ES-I3 (cell line): ENCODE measurements around the gene FSIP2.

Experiments used
- H3K36me3 ChIP-seq: 2 replicates; pipeline ENCODE4 v1.6.1; 2013; ENCODE audit warnings: mild to moderate bottlenecking, low read length, control low read depth, moderate library complexity; ENCODE audit not compliant: insufficient read depth
- H3K4me1 ChIP-seq: 2 replicates; pipeline ENCODE4 v1.6.1; 2013; ENCODE audit warnings: mild to moderate bottlenecking, control low read depth, low read length; ENCODE audit not compliant: insufficient read depth
- H3K9ac ChIP-seq: 2 replicates; pipeline ENCODE4 v1.6.1; 2013; ENCODE audit warnings: low read depth, mild to moderate bottlenecking, low read length, moderate library complexity
- H3K9me3 ChIP-seq: 2 replicates; pipeline ENCODE4 v1.6.1; 2013; ENCODE audit warnings: mild to moderate bottlenecking, low read length, moderate library complexity; ENCODE audit not compliant: control insufficient read depth, insufficient read depth

Gene FSIP2

DNA sequence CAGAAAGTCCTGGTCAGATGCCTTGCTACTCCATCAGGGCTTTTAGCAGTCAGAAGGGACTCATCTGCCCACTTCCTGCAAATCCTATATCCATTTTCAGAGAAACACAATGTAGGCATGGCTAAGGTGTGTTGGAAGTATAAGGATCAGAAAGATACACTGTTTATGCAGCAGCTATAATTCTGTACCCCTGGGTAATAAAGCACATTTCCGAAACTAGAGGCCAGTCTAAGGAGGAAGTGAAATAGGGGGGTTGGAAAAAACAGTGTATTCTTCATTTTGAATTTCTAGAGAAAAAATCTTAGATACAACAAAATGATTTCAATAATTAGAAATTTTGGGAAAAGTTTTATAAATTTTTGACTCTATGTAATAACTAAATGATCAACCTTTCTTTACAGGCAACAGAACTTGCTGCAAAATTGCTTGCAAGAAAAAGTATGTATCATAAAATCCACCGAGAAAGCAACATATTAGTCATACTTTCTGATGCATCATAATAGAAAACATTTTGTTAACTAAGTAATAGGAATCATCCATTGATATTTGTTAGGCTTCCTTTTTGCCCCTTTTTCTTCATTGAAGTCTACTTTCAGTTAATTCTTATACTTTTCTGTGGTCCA is 47.4 kb downstream of the FSIP2 start:
- Histone ChIP-seq H3K9ac (no peak overlapping the region), H3K4me1 (no peaks in the 10 kb centered on the region), H3K36me3 (no peaks in the 10 kb centered on the region), H3K9me3 (no peaks in the 10 kb centered on the region)

DNA sequence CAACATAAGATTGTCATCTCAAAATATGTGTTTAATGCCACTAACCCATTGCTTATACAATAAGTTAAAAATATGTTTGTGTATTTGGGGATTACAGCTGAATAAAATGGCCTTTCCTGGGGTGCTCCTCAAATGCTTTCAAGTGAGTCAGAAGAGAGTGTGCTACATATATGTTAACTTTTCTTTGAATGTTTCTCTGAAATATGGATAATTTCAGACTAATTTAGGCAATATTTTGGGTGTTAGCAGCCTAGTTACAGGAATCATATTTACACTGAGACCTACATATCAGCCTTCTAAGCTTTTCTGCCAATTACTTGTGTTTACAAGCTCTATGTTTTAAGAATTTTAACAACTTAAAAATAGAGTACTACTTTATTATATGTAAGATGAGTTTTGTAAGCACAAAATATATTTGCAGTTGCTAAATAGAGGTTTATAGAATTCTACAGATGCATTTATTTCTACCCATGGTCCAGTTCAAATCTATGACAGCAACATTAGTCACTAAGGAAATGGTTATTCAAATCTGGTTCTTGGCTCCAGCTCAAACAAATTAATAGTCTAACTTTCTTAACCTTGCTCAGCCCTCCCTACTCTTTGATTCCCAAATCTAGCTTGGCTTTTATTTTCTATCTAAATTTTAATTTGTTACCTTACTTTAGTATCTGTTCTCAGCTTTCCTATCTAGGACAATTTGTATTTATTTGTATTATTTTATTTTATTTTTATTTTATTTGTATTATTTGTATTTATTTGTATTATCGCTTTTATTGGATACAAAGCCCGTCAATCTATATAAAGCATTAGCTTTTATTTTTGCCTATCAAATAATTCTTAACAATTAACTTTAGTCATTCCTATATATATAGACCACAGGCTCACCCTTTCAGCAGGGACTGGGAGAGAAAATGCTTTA is 48.9 kb downstream of the FSIP2 start:
- no peaks in the 10 kb centered on the region for H3K4me1 ChIP-seq
- no peaks in the 10 kb centered on the region; the same call in 1 of the 2 replicates for H3K9me3 ChIP-seq
- H3K36me3 ChIP-seq = no peaks in the 10 kb centered on the region
- H3K9ac ChIP-seq = no peak overlapping the region

DNA sequence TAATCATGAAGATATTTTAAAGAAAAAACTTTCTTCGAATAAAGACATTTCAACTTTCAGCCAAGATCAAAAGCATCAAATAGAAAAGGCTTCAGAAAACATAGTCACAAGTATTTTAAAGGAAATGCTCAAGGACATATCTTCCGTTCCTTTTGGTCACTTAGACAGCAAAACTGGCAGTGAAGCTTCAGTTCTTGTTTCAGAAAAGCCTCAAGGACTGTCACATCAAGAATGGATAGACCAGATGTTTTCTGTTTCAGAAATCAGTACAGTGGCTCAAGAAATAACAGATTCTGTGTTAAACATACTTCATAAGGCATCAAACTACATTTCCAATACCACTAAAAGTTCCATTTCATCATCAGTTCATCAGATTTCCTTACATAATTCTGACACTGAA is 51.8 kb downstream of the FSIP2 start:
- H3K36me3 ChIP-seq = no peaks in the 10 kb centered on the region
- H3K4me1 ChIP-seq = no peaks in the 10 kb centered on the region
- no peak overlapping the region for H3K9ac ChIP-seq
- H3K9me3 ChIP-seq = no peaks in the 10 kb centered on the region; the same call in 1 of the 2 replicates

DNA sequence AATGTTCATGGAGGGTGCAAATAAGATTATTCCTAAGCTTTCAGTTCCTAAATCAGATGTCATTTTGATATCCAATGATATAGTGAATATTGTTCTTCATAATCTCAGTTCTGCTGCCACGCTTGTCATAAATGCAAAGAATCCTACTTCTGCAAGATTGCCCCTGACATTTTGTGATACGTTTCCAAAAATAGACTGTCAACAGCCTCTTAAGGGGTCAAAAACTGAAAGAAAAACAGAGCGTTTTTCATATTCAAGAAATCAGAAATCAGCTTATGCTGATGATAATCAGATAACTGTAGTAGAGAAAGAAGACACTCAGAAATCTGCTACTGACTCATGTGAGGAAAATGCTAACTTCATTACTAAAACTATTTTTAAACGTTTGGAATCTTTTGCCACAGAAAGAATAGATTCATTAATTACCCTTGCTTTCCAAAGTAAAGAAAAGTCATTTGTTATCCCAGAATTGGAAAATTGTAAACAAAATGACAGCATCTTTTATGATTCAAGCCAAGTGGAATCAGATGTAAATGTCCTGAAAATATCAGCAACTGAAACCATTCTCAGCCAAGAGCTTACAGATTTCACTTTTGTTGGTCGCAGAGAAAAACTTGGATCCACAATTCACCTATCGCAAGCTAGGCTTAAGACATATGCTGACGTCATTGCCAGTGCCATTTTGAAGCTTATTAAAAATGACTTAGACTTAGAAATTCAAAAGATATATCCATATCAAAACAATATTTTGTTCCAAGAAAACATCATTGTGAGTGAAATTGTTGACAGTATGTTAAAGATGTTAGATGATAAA is 55.1 kb downstream of the FSIP2 start:
- no peak overlapping the region for H3K9ac ChIP-seq
- no peaks in the 10 kb centered on the region for H3K36me3 ChIP-seq
- H3K4me1 ChIP-seq = no peaks in the 10 kb centered on the region
- H3K9me3 ChIP-seq = no peaks in the 10 kb centered on the region; the same call in 1 of the 2 replicates

GRCh38 chr2:185796758-185797157 is 58.2 kb downstream of the FSIP2 start:
- Histone ChIP-seq H3K36me3 (no peaks in the 10 kb centered on the region), H3K9ac (no peak overlapping the region), H3K4me1 (no peaks in the 10 kb centered on the region), H3K9me3 (no peaks in the 10 kb centered on the region; the same call in 1 of the 2 replicates)

GRCh38 chr2:185802926-185803325 is 64.3 kb downstream of the FSIP2 start:
- no peak overlapping the region for H3K9ac ChIP-seq
- H3K4me1 ChIP-seq = no peaks in the 10 kb centered on the region
- no peaks in the 10 kb centered on the region for H3K36me3 ChIP-seq
- no peaks in the 10 kb centered on the region; the same call in 1 of the 2 replicates for H3K9me3 ChIP-seq

GRCh38 chr2:185806783-185807182 is 68.2 kb downstream of the FSIP2 start:
- no peak overlapping the region for H3K9ac ChIP-seq
- no peaks in the 10 kb centered on the region for H3K4me1 ChIP-seq
- H3K36me3 ChIP-seq = no peaks in the 10 kb centered on the region
- H3K9me3 ChIP-seq = peaks cover 2% of the 10 kb centered on the region

GRCh38 chr2:185807351-185807750 is 68.7 kb downstream of the FSIP2 start:
- no peaks in the 10 kb centered on the region for H3K4me1 ChIP-seq
- H3K9me3 ChIP-seq = peaks cover 6% of the 10 kb centered on the region
- H3K9ac ChIP-seq = no peak overlapping the region
- no peaks in the 10 kb centered on the region for H3K36me3 ChIP-seq

DNA sequence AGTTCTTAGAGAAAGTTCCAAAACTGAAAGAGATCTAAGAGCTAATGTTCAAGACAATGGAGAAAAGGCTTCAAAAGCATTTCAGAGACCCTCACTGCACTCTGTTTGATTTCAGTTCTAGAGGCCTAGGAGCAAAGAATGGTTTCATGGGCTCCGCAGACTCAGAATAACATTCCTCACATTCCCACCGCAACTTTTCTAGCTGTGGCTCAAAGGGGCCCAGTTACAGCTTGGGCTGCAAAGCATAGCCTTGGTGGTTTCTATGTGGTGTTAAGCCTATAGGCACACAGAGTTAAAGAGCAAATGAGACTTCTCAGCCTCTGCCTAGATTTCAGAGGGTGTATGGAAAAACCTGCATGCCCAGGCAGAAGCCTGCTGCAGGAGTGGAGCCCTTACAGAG is 73.0 kb downstream of the FSIP2 start:
- Histone ChIP-seq H3K36me3 (no peaks in the 10 kb centered on the region), H3K9me3 (peaks cover 6% of the 10 kb centered on the region), H3K4me1 (no peaks in the 10 kb centered on the region), H3K9ac (no peak overlapping the region)

DNA sequence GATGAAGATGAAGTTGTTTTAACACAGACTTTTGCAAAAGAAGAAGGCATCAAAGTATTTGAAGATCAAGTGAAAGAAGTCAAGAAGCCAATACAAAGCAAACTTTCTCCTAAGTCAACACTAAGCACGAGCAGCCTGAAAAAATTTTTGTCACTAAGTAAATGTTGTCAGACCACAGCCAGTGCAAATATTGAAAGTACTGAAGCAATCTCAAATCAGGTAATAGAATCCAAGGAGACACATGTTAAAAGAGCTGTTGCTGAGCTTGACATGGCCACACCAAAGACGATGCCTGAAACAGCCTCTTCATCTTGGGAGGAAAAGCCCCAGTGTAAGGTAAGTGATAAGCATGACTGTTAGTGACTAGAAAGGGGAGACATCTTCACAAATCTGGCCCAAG is 75.1 kb downstream of the FSIP2 start:
- Histone ChIP-seq H3K4me1 (no peaks in the 10 kb centered on the region), H3K9ac (no peak overlapping the region), H3K9me3 (peaks cover 6% of the 10 kb centered on the region), H3K36me3 (no peaks in the 10 kb centered on the region)

DNA sequence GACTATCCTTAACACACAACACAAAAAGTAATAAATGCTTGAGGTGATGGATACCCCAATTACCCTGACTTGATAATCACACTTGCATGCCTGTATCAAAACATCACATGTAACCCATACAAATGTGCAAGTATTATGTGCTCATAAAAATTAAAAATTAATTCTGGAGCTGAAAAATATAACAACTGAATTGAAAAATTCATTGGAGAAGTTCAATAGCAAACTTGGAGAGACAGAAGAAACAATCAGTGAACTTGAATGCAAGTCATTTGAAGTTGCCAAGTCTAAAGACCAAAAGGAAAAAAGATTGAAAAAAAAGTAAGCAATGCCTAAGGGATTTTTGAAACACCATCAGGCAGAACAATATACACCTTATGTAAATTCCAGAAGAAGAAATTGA is 79.4 kb downstream of the FSIP2 start:
- H3K4me1 ChIP-seq = no peaks in the 10 kb centered on the region
- peaks cover 2% of the 10 kb centered on the region; the same call in 1 of the 2 replicates for H3K9me3 ChIP-seq
- no peak overlapping the region for H3K9ac ChIP-seq
- no peaks in the 10 kb centered on the region for H3K36me3 ChIP-seq

DNA sequence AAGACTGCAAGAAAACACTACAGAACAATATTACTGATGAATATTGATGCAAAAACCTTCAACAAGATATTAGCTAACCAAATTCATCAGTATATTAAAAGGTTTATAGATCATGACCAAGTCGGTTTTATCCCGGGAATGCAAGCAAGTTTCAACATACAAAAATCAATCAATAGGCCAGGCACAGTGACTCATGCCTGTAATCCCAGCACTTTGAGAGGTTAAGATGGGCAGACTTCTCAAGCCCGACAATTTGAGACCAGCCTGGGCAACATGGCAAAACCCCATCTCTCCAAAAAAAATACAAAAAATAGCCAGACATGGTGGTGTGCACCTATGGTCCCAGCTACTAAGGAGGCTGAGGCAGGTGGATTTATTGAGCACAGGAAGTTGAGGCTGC is 82.9 kb downstream of the FSIP2 start:
- H3K4me1 ChIP-seq = no peaks in the 10 kb centered on the region
- peaks cover 2% of the 10 kb centered on the region; the same call in 1 of the 2 replicates for H3K9me3 ChIP-seq
- no peak overlapping the region for H3K9ac ChIP-seq
- H3K36me3 ChIP-seq = no peaks in the 10 kb centered on the region

DNA sequence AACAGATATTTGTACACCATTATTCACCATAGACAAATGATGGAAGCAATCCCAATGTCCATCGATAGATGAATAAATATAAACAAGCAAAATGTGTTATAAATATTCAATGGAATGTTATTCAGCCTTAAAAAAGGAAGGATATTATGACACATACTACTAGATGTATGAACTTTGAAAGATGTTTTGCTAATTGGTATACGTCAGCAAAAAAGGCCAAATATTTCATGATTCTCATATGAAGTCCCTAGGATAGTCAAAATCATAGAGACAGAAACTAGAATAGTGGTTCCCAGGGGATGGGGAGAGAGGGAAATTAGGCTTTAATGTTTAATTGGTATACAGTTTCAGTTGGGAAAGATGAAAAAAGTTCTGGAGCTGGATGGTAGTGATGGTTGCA is 85.2 kb downstream of the FSIP2 start:
- Histone ChIP-seq H3K9ac (no peak overlapping the region), H3K36me3 (no peaks in the 10 kb centered on the region), H3K4me1 (no peaks in the 10 kb centered on the region), H3K9me3 (peaks cover 2% of the 10 kb centered on the region; the same call in 1 of the 2 replicates)

DNA sequence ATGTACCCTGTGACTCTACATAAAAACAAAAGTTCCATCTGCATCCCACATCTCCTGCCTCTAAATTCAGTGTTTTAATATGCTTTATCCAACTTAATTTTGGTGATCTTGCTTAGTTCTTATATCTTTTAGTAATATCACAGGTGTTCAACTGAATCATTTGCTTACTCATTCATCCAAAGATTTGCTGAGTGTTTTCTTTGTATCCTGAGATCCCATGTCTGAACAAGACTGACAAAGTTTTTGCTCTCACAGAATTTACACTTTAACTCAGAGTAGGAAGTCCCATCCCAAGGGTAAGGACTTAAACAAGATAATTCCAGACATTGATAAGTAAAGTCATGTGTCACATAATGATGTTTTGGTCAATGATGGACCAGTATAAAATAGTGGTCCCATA is 87.0 kb downstream of the FSIP2 start:
- Histone ChIP-seq H3K9me3 (no peaks in the 10 kb centered on the region), H3K4me1 (no peaks in the 10 kb centered on the region), H3K36me3 (no peaks in the 10 kb centered on the region), H3K9ac (no peak overlapping the region)
